ENCODE measurements around the gene FAM13C. TPM values are rescaled to one million over a fixed set of nuclear protein-coding genes. Genes with fewer than 3 reads are reported as not detected.
A peak's percentile ranks its signal among the peaks of the same experiment; 100 is the strongest.
"Not testable (repeated sequence)": the region's sequence is repeated elsewhere in the genome, so short reads cannot be mapped to it uniquely, and the experiment has no call there.

Gene FAM13C
- total RNA-seq, 1 donor from 2014 or later = 10.1 TPM

DNA sequence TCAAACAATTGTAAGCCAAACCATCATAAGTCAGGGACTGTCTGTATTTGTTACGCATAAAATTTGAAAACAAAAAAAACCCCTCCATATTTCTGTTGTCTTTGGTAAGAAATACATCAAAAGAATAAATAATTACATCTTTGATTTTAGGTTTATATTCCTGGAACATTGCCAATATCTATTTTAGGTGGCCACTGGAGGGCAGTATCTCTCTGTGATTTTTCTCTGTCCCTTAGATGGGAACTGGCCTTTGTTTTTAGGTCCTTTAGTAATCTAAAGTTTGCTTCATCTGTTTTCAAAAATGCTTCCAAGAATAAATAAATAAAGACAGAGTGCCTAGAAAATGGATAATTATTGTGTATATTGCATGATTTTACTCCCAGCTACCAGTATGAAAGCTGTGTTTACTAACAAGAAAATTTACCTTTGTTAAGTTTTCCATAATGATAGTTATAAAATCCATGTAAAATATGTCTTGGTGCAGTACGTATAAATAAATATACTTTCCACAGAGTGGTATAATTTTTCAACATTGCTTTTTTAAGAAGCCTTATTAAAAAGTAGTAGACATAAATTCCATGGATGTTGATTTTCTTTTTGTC lies 121.7 kb downstream of the FAM13C start:
- Mint-ChIP-seq H3K27me3 (no peaks in the 10 kb centered on the region), H3K4me1 (ENCODE audit: unreplicated experiment) (no peaks in the 10 kb centered on the region), H3K4me3 (no peak overlapping the region), H3K36me3 (peaks cover 39% of the 10 kb centered on the region), H3K27ac (no peak overlapping the region), H3K9me3 (no peaks in the 10 kb centered on the region)
- DNase-seq (ENCODE audit: extremely low spot score, unreplicated experiment) = no peak
- TF ChIP-seq, protein P1, sequence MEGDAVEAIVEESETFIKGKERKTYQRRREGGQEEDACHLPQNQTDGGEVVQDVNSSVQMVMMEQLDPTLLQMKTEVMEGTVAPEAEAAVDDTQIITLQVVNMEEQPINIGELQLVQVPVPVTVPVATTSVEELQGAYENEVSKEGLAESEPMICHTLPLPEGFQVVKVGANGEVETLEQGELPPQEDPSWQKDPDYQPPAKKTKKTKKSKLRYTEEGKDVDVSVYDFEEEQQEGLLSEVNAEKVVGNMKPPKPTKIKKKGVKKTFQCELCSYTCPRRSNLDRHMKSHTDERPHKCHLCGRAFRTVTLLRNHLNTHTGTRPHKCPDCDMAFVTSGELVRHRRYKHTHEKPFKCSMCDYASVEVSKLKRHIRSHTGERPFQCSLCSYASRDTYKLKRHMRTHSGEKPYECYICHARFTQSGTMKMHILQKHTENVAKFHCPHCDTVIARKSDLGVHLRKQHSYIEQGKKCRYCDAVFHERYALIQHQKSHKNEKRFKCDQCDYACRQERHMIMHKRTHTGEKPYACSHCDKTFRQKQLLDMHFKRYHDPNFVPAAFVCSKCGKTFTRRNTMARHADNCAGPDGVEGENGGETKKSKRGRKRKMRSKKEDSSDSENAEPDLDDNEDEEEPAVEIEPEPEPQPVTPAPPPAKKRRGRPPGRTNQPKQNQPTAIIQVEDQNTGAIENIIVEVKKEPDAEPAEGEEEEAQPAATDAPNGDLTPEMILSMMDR (conservative IDR thresholded peaks at IDR 0.05) = peak; percentile 90

DNA sequence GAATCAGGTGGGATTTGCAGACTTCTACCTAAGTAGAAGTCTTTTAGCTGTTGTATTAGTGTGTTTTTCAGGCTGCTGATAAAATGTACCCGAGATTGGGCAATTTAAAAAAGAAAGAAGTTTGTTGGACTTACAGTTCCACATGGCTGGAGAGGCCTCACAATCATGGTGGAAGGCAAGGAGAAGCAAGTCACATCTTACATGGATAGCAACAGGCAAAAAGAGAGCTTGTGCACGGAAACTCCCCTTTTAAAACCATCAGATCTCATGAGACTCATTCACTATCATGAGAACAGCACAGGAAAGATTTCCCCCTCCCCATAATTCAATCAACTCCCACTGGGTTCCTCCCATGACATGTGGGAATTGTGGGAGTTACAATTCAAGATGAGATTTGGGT lies 123.2 kb downstream of the FAM13C start:
- H3K27me3 Mint-ChIP-seq; H3K4me1 Mint-ChIP-seq (ENCODE audit: unreplicated experiment); H3K9me3 Mint-ChIP-seq; H3K4me3 Mint-ChIP-seq; H3K27ac Mint-ChIP-seq; DNase-seq (ENCODE audit: extremely low spot score, unreplicated experiment): not testable (repeated sequence)
- H3K36me3 Mint-ChIP-seq = peaks cover 35% of the 10 kb centered on the region

DNA sequence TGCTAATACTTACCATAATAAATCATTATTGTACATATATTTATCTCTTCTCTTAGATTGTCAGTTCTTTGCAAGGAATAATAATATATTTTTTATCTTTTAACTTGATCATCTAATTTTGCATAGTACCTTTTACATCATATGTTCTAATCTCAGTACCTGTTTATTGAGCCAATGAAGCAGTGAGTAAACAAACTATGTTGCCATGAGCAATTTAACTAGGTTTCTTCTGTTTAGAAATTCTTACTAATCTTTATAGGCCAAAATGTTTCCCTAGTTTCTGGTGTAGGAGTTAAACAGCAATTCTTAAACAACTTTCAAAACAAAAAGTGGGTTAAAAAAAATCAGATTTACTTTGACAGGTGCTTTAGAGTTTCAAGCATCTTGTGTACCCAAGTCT lies 124.6 kb downstream of the FAM13C start:
- Mint-ChIP-seq H3K36me3 (peaks cover 27% of the 10 kb centered on the region), H3K27me3 (no peaks in the 10 kb centered on the region), H3K4me3 (no peak overlapping the region), H3K4me1 (ENCODE audit: unreplicated experiment) (no peaks in the 10 kb centered on the region), H3K9me3 (no peaks in the 10 kb centered on the region), H3K27ac (no peak overlapping the region)
- TF ChIP-seq, protein P1 (conservative IDR thresholded peaks at IDR 0.05) = no peak
- no peak for DNase-seq (ENCODE audit: extremely low spot score, unreplicated experiment)

DNA sequence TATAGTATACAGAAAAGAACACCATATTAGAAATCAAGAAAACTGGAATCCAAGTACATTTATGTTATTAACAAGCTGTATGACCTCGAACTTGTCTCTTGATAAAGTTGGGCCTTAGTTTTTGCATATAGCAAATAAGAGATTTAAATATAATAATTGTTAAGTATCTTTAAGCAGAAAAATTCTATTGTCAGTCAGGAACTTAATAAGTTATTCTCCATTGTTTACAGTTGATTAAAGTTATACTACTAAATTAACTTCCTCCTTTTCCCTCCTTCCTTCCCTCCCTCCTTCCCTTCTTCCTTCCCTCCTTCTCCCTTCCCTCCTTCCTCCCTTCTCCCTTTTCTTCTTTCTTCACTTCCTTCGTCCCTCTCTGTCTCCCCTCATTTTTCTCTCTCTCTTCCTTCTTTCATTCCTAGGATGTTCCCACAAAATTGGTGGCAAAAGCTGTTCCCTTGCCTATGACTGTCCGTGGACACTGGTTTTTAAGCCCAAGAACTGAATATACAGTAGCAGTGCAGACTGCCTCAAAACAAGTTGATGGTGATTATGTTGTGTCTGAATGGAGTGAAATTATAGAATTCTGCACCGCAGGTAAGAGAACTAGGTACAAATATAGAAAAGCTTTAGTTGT lies 126.2 kb downstream of the FAM13C start:
- H3K36me3 Mint-ChIP-seq = peaks cover 13% of the 10 kb centered on the region
- no peaks in the 10 kb centered on the region for H3K4me1 Mint-ChIP-seq (ENCODE audit: unreplicated experiment)
- H3K4me3 Mint-ChIP-seq = no peak overlapping the region
- TF ChIP-seq, protein P1 (conservative IDR thresholded peaks at IDR 0.05) = no peak
- H3K9me3 Mint-ChIP-seq = no peaks in the 10 kb centered on the region
- H3K27me3 Mint-ChIP-seq = no peaks in the 10 kb centered on the region
- no peak for DNase-seq (ENCODE audit: extremely low spot score, unreplicated experiment)
- no peak overlapping the region for H3K27ac Mint-ChIP-seq

DNA sequence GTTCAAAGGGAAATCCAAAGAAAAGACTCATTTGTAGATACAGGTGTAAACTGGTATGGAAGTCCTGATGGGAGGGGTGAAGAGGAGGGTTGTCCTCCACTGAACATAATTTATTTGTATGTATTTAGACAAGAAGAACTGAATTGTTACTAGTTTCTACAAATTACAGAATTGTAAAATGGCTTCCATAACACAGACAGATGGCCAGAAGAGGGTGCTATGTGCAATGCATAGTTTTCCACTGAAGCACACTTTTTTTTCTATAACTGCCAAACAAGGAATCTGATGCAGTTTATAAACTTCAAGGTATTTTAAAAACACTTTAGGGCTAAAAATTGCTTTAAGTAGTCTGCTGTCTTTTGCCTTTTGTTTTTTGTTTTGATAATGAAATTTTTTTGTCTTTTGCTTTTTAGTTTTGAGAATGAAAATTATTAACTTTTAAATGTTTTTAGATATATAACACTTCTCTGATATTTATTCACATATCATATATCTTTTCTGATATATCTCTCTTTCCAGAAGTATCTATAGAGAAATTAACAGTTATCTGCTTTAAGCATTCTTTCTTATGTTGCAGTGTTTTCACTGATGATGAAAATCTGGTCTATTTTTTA lies 127.4 kb downstream of the FAM13C start:
- TF ChIP-seq, protein P1 (conservative IDR thresholded peaks at IDR 0.05) = peak; percentile 79
- Mint-ChIP-seq H3K4me1 (ENCODE audit: unreplicated experiment) (no peaks in the 10 kb centered on the region), H3K36me3 (peaks cover 13% of the 10 kb centered on the region), H3K9me3 (no peaks in the 10 kb centered on the region), H3K27ac (no peak overlapping the region), H3K27me3 (no peaks in the 10 kb centered on the region), H3K4me3 (no peak overlapping the region)
- DNase-seq (ENCODE audit: extremely low spot score, unreplicated experiment) = no peak

DNA sequence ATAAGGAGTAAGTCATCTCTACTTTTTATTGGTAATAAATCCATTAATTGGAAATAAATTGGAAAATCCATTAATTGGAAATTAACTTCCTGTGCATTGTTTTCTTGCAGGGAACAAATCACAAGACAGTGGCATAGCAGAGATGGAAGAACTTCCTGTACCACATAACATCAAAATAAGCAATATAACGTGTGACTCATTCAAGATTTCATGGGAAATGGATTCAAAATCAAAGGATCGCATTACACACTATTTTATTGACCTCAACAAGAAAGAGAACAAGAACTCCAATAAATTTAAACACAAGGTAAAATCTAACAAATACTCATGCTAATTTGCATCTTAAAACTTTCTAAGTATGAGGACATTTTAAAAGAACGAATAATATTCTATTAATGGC lies 128.2 kb downstream of the FAM13C start:
- Mint-ChIP-seq H3K36me3 (peaks cover 9% of the 10 kb centered on the region), H3K9me3 (no peaks in the 10 kb centered on the region), H3K27ac (no peak overlapping the region), H3K4me3 (no peak overlapping the region), H3K27me3 (no peaks in the 10 kb centered on the region), H3K4me1 (ENCODE audit: unreplicated experiment) (no peaks in the 10 kb centered on the region)
- TF ChIP-seq, protein P1 (conservative IDR thresholded peaks at IDR 0.05) = no peak
- no peak for DNase-seq (ENCODE audit: extremely low spot score, unreplicated experiment)

All from type B pancreatic cell (in vitro differentiated cells).